B cell (primary cell): ENCODE measurements around the gene SYNC. TPM values are rescaled to one million over a fixed set of nuclear protein-coding genes. Genes with fewer than 3 reads are reported as not detected.

Source experiments
- ATAC-seq: fragments of 200-7000 bp; cut with Tn5 transposase; one replicate; pipeline ENCODE4 v1.10.0; 2021; ENCODE audit warnings: low read depth, mild to moderate bottlenecking, moderate number of reproducible peaks, moderate library complexity
- CTCF ChIA-PET: fragments of 350-600 bp; sonication (Branson Sonifier 250); formaldehyde crosslinking; loops from one replicate; lab custom pipeline; 2021; ENCODE audit warnings: antibody characterized with exemption, inconsistent platforms; lab: Charles Lee
- POLR2A ChIA-PET: fragments of 350-600 bp; sonication (Branson Sonifier 250); formaldehyde crosslinking; loops from one replicate; lab custom pipeline; 2021; ENCODE audit warnings: antibody characterized with exemption; lab: Charles Lee
- DNase-seq: peaks from one replicate; pipeline ENCODE4 v3.0.0; 2013
- H2AFZ ChIP-seq: 2 replicates; pipeline ENCODE4 v1.6.1; 2012; ENCODE audit warnings: mild to moderate bottlenecking, low read depth, low read length; ENCODE audit not compliant: insufficient read depth, poor library complexity, severe bottlenecking
- H3K27ac ChIP-seq, 2 donors: 1 replicate in 1 of 2; 2 replicates in 1 of 2; pipeline ENCODE4 v1.5.1; 2012 to 2013; ENCODE audit warnings: low read length in 2 of 2, mild to moderate bottlenecking in 2 of 2, moderate library complexity in 1 of 2
- H3K27me3 ChIP-seq, 4 experiments: fragments of 200-600 bp in 1 of 4; sonication (generic) in 1 of 4; replicated peaks in 1 of 4; 1 replicate in 2 of 4; 2 replicates in 2 of 4; pipeline versions ENCODE4 v1.6.1 to v1.7.0; 2013 to 2016; ENCODE audit warnings: low read length in 3 of 4, mild to moderate bottlenecking in 2 of 4, mixed read lengths in 1 of 4, moderate library complexity in 1 of 4; ENCODE audit not compliant: insufficient read depth in 4 of 4, control insufficient read depth in 3 of 4; ENCODE audit errors: control extremely low read depth in 1 of 4
- H3K36me3 ChIP-seq, 2 experiments: replicated peaks in 1 of 2; 1 replicate in 1 of 2; 2 replicates in 1 of 2; pipeline versions ENCODE4 v1.6.1 to v1.7.1; 2013; ENCODE audit warnings: low read length in 1 of 2; ENCODE audit not compliant: insufficient read depth in 2 of 2, control insufficient read depth in 1 of 2; ENCODE audit errors: control extremely low read depth in 1 of 2, extremely low read depth in 1 of 2
- H3K4me1 ChIP-seq, 2 donors: fragments of 200-600 bp in 1 of 2; sonication (generic) in 1 of 2; 1 replicate in 1 of 2; 2 replicates in 1 of 2; pipeline versions ENCODE4 v1.5.1 to v1.6.1; 2013 to 2017; ENCODE audit warnings: low read length in 2 of 2; ENCODE audit not compliant: control insufficient read depth in 2 of 2, insufficient read depth in 2 of 2
- H3K4me2 ChIP-seq: replicated peaks from 2 replicates; pipeline ENCODE3; 2012; ENCODE audit warnings: mild to moderate bottlenecking, low read depth, low read length; ENCODE audit not compliant: poor library complexity, severe bottlenecking
- H3K4me3 ChIP-seq, 5 experiments: fragments of 200-600 bp in 1 of 5; sonication (generic) in 1 of 5; 1 replicate in 3 of 5; 2 replicates in 2 of 5; pipeline versions ENCODE4 v1.5.1 to v1.7.0; 2011 to 2016; ENCODE audit warnings: low read length in 4 of 5, mild to moderate bottlenecking in 4 of 5, low read depth in 2 of 5, control low read depth in 1 of 5, moderate library complexity in 1 of 5; ENCODE audit not compliant: insufficient read depth in 1 of 5; ENCODE audit errors: control extremely low read depth in 1 of 5, extremely low read depth in 1 of 5
- H3K79me2 ChIP-seq: fragments of 200-600 bp; sonication (generic); one replicate; pipeline ENCODE4 v1.6.0; 2016; ENCODE audit warnings: low read length; ENCODE audit not compliant: control insufficient read depth, insufficient read depth
- H3K9ac ChIP-seq: fragments of 200-600 bp; sonication (generic); 2 replicates; pipeline ENCODE4 v1.6.1; 2017; ENCODE audit warnings: mild to moderate bottlenecking, low read length, moderate library complexity
- H3K9me3 ChIP-seq, 3 donors: one replicate each; pipeline versions ENCODE4 v1.6.1 to v1.7.1; 2013; ENCODE audit warnings: low read length in 2 of 3; ENCODE audit not compliant: control insufficient read depth in 2 of 3, insufficient read depth in 1 of 3; ENCODE audit errors: control extremely low read depth in 1 of 3
- H4K20me1 ChIP-seq: 2 replicates; pipeline ENCODE4 v1.6.0; 2012; ENCODE audit warnings: mild to moderate bottlenecking, low read length; ENCODE audit not compliant: insufficient read depth, control insufficient read depth, poor library complexity, severe bottlenecking
- H3K27ac Mint-ChIP-seq: one replicate; pipeline ENCODE4 v1.8.0; 2021; ENCODE audit warnings: mixed read lengths
- H3K27me3 Mint-ChIP-seq: one replicate; pipeline ENCODE4 v1.8.0; 2021; ENCODE audit warnings: mixed read lengths
- H3K4me1 Mint-ChIP-seq: one replicate; pipeline ENCODE4 v1.8.0; 2021; ENCODE audit warnings: mixed read lengths
- H3K4me3 Mint-ChIP-seq: one replicate; pipeline ENCODE4 v1.8.0; 2021; ENCODE audit warnings: mixed read lengths
- H3K9me3 Mint-ChIP-seq: one replicate; pipeline ENCODE4 v1.8.0; 2022; ENCODE audit warnings: mixed read lengths; ENCODE audit not compliant: insufficient read depth
- EZH2 ChIP-seq: IDR thresholded peaks from 2 replicates; pipeline ENCODE4 v1.6.1; 2012; ENCODE audit warnings: borderline replicate concordance, low read depth, mild to moderate bottlenecking, moderate library complexity, low read length; ENCODE audit not compliant: insufficient read depth, poor library complexity, severe bottlenecking
- WGBS: methylation state at CpG from one replicate; pipeline ENCODE4 v1.1.5; 2013; ENCODE audit warnings: missing lambda C conversion rate; ENCODE audit not compliant: insufficient coverage; 5-methylcytosine and 5-hydroxymethylcytosine counted together
- intact Hi-C: fragments of 100-400 bp; cut with micrococcal nuclease; formaldehyde crosslinking; loops from one replicate; pipeline ENCODE4 v1.10.0; 2022
- polyA plus RNA-seq: library from polyadenylated mRNA; depleted of rRNA; stranded (reverse); fragments of >200 nt; gene quantifications from 2 replicates; pipeline ENCODE4 v1.2.3, GENCODE V29; 2012
- total RNA-seq, 2 donors: library from RNA; stranded (reverse); fragments of 120-200 nt in 1 of 2; gene quantifications; 1 replicate in 1 of 2; 2 replicates in 1 of 2; pipeline versions ENCODE4 v1.2.3 to v1.2.4, GENCODE V29; 2013 to 2022
- TF ChIP-seq, protein P1 (sequence below): fragments of 200-600 bp; IDR thresholded peaks from one replicate; pipeline ENCODE4 v1.8.0; 2022; ENCODE audit warnings: antibody characterized with exemption, mild to moderate bottlenecking

SYNC gene
- total and polyA plus RNA-seq, 2 donors (not counting 1 experiment from before 2014, with no cell fraction given) = not detected

DNA sequence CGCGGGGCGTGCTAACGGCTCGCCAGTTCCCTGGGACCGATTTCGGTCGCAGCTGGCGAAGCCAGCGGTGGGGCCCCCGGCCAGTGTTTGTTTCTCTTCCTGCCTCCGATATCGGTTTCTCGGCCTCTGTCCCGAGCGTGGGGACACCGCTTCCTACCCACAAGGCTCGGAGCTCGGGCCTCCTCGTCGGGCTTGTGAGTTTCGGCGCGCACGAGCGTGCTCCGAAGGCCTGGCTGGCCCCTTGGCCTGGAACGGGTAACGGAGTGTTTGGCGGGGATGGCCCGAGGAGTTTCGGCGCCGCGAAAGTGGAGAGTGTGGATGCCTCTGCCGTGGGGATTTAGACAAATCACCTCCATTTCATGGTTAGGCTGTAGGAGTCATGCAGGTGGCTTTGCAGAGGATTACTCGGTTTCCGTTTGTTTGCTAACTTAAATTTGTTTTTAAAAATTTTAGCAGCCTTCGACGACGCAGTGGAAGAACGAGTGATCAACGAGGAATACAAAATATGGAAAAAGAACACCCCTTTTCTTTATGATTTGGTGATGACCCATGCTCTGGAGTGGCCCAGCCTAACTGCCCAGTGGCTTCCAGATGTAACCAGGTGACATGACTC, 51.0 kb downstream of the SYNC start:
- POLR2A ChIA-PET = interaction anchor here (0.7 to 1.3 kb wide), 8 partner anchors 9 to 638 kb away, joined by 3 to 7 read pairs (median 4); partner anchors contain the start of genes KHDRBS1, S100PBP, TMEM39B and YARS1
- peak overlapping the region; percentile 79 for H2AFZ ChIP-seq
- Mint-ChIP-seq H3K27me3 (no peaks in the 10 kb centered on the region), H3K4me1 (peaks cover 56% of the 10 kb centered on the region), H3K4me3 (peak overlapping the region; percentile 98), H3K9me3 (no peaks in the 10 kb centered on the region), H3K27ac (peak overlapping the region; percentile 100)
- peaks cover 21 to 31% of the 10 kb centered on the region in 2 donors for H3K4me1 ChIP-seq
- H3K9ac ChIP-seq = peak overlapping the region; percentile 88
- H3K9me3 ChIP-seq = no peaks in the 10 kb centered on the region
- H3K4me3 ChIP-seq = peak overlapping the region; percentile 47 to 96 (median 81)
- peaks cover 78% of the 10 kb centered on the region for H3K79me2 ChIP-seq
- peak overlapping the region; percentile 91 to 100 for H3K27ac ChIP-seq
- peaks cover 0 to 31% of the 10 kb centered on the region in 2 experiments for H3K36me3 ChIP-seq
- WGBS = 2% methylated on average over 33 of the region's 43 CpGs
- H3K27me3 ChIP-seq = no peaks in the 10 kb centered on the region
- no peak for DNase-seq
- ATAC-seq = no peak
- H4K20me1 ChIP-seq = peaks cover 25% of the 10 kb centered on the region
- intact Hi-C loops = loop anchor here (2.0 to 5.0 kb wide), 5 partner anchors 129 to 639 kb away; partner anchors contain the start of genes KHDRBS1, RNF19B, TMEM39B and TRIM62
- CTCF ChIA-PET = interaction anchor here (1.0 to 1.5 kb wide), 4 partner anchors 8 to 476 kb away, joined by 3 to 5 read pairs (median 4); no protein-coding TSS in a partner anchor
- H3K4me2 ChIP-seq = peak overlapping the region; percentile 98
- TF ChIP-seq, protein P1, sequence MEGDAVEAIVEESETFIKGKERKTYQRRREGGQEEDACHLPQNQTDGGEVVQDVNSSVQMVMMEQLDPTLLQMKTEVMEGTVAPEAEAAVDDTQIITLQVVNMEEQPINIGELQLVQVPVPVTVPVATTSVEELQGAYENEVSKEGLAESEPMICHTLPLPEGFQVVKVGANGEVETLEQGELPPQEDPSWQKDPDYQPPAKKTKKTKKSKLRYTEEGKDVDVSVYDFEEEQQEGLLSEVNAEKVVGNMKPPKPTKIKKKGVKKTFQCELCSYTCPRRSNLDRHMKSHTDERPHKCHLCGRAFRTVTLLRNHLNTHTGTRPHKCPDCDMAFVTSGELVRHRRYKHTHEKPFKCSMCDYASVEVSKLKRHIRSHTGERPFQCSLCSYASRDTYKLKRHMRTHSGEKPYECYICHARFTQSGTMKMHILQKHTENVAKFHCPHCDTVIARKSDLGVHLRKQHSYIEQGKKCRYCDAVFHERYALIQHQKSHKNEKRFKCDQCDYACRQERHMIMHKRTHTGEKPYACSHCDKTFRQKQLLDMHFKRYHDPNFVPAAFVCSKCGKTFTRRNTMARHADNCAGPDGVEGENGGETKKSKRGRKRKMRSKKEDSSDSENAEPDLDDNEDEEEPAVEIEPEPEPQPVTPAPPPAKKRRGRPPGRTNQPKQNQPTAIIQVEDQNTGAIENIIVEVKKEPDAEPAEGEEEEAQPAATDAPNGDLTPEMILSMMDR = no peak
- no peak for TF ChIP-seq EZH2
